ENCODE results near the gene CCR6. TPM values are rescaled to one million over a fixed set of nuclear protein-coding genes. Genes with fewer than 3 reads are reported as not detected.

CCR6 gene
- total RNA-seq, 1 donor from 2014 or later, result not detected

- H3K36me3 Mint-ChIP-seq (ENCODE audit: low read depth), result no peaks in the 10 kb centered on the region
- no peaks in the 10 kb centered on the region for H3K9me3 Mint-ChIP-seq
- peaks cover 31% of the 10 kb centered on the region for H3K4me1 Mint-ChIP-seq
- H3K27ac Mint-ChIP-seq, result no peak overlapping the region
- no peaks in the 10 kb centered on the region for H3K27me3 Mint-ChIP-seq
- no peak for DNase-seq
- peak overlapping the region; percentile 26 for H3K4me3 Mint-ChIP-seq
- intact Hi-C loops (cut with micrococcal nuclease), result no loop called here
Observed at GRCh38 chr6:167093406-167093921, 29.4 kb upstream of the CCR6 start.

DNA sequence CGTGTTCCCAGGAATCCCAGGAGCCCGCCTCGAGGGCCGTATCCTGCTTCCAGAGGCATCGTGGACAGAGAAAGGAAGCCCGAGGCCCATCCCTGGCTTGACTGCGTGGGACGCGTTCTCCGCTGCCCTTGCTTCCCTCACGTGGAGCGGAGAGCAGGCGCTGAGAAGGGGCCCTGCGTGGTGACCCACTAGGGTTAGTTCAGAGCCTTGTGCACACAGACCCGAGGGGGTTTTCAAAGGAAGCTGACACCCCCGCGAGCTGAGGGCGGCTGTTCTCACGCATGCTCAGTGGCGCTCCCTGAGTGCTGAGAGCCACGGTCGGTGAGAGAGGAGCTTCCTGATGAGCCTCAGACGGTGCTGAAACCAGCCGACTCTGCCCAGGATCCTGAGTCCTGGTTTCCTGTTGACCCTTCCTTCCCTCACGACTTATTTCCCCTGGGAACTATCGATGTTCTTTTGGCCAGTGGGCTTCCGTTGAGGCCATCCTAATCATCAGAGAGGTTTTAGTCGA lies 28.9 kb upstream of the CCR6 start:
- no peaks in the 10 kb centered on the region for H3K36me3 Mint-ChIP-seq (ENCODE audit: low read depth)
- no peaks in the 10 kb centered on the region for H3K9me3 Mint-ChIP-seq
- intact Hi-C loops (cut with micrococcal nuclease), result no loop called here
- peak; percentile 74 for DNase-seq
- H3K4me1 Mint-ChIP-seq, result peaks cover 35% of the 10 kb centered on the region
- H3K4me3 Mint-ChIP-seq, result peak overlapping the region; percentile 26
- H3K27ac Mint-ChIP-seq, result peak overlapping the region; percentile 21
- no peaks in the 10 kb centered on the region for H3K27me3 Mint-ChIP-seq

- H3K27ac Mint-ChIP-seq, result peak overlapping the region; percentile 21
- no peaks in the 10 kb centered on the region for H3K36me3 Mint-ChIP-seq (ENCODE audit: low read depth)
- H3K4me3 Mint-ChIP-seq, result no peak overlapping the region
- peaks cover 36% of the 10 kb centered on the region for H3K4me1 Mint-ChIP-seq
- H3K9me3 Mint-ChIP-seq, result no peaks in the 10 kb centered on the region
- intact Hi-C loops (cut with micrococcal nuclease), result no loop called here
- no peaks in the 10 kb centered on the region for H3K27me3 Mint-ChIP-seq
- no peak for DNase-seq
Observed at GRCh38 chr6:167094436-167094819, 28.5 kb upstream of the CCR6 start.

DNA sequence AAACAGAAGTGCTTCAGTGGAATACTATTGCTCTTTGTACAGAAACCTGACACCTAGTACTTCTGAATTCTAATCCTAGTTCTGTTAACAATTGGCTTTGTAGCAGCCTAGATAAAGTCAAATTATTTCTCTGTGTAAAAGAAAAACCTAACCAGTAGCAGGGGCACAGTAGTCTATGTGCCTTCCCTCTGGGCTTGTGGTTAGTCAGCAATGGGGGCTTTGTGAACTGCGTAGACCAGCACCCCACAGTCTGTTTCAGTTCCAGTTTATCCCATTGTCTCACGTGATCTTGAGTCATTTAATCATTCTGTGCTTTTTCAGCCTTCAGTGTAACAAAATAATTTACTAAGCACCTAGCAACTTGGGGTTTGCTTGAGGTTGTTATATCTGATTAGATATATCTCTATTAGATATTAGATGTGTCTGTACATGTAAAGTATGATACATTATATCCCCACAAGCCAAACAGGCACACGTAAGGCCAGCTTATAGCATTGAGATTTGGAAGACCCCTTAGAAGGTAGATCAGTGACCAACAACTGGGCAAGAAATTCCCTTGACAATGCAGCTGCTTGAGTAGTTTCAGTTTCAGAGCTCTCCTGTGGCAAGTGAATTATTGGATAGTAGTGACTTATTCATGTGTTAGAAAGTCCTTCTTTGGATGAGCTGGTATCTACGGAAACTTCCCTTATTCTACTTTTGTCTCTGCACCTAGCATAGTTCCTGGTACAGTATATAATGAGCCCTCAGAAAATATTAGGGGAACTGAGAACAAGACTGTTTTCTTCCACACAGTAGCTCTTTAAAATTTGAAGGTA lies 27.9 kb upstream of the CCR6 start:
- Mint-ChIP-seq H3K9me3 (no peaks in the 10 kb centered on the region), H3K4me3 (no peak overlapping the region), H3K27ac (no peak overlapping the region), H3K36me3 (ENCODE audit: low read depth) (no peaks in the 10 kb centered on the region), H3K4me1 (peaks cover 36% of the 10 kb centered on the region), H3K27me3 (no peaks in the 10 kb centered on the region)
- DNase-seq, result no peak
- intact Hi-C loops (cut with micrococcal nuclease), result no loop called here

- H3K36me3 Mint-ChIP-seq (ENCODE audit: low read depth), result no peaks in the 10 kb centered on the region
- peaks cover 29% of the 10 kb centered on the region for H3K4me1 Mint-ChIP-seq
- H3K9me3 Mint-ChIP-seq, result no peaks in the 10 kb centered on the region
- intact Hi-C loops (cut with micrococcal nuclease), result no loop called here
- no peak overlapping the region for H3K4me3 Mint-ChIP-seq
- no peaks in the 10 kb centered on the region for H3K27me3 Mint-ChIP-seq
- H3K27ac Mint-ChIP-seq, result no peak overlapping the region
- DNase-seq, result no peak
Observed at GRCh38 chr6:167095888-167096287, 27.0 kb upstream of the CCR6 start.

DNA sequence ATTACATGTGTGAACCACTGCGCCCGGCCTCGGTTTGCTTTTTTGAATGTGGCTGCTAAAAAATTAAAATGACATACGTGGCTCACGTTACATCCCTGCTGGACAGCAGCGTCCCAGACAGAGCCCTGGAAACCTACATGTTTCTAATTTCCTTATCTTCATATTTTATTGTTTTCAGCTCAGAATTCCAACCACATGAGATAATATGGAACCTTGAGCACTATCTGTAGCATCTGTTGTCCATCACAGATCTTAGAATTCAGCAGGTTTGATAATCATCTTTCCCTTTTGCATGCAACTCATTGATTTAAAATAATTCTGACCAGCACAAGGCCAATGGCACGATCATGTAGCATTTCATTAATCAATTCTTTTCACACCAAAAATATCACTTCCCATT lies 25.9 kb upstream of the CCR6 start:
- Mint-ChIP-seq H3K27me3 (peaks cover 1% of the 10 kb centered on the region), H3K4me3 (no peak overlapping the region), H3K27ac (no peak overlapping the region), H3K9me3 (no peaks in the 10 kb centered on the region), H3K4me1 (peaks cover 18% of the 10 kb centered on the region), H3K36me3 (ENCODE audit: low read depth) (no peaks in the 10 kb centered on the region)
- no peak for DNase-seq
- intact Hi-C loops (cut with micrococcal nuclease), result no loop called here

- Mint-ChIP-seq H3K9me3 (no peaks in the 10 kb centered on the region), H3K27me3 (peaks cover 1% of the 10 kb centered on the region), H3K27ac (no peak overlapping the region), H3K36me3 (ENCODE audit: low read depth) (no peaks in the 10 kb centered on the region), H3K4me1 (peaks cover 14% of the 10 kb centered on the region), H3K4me3 (no peak overlapping the region)
- DNase-seq, result no peak
- intact Hi-C loops (cut with micrococcal nuclease), result no loop called here
Observed at GRCh38 chr6:167097770-167098169, 25.1 kb upstream of the CCR6 start.

- no peak overlapping the region for H3K27ac Mint-ChIP-seq
- no peak for DNase-seq
- peaks cover 17% of the 10 kb centered on the region for H3K4me1 Mint-ChIP-seq
- H3K9me3 Mint-ChIP-seq, result no peaks in the 10 kb centered on the region
- no peak overlapping the region for H3K4me3 Mint-ChIP-seq
- H3K36me3 Mint-ChIP-seq (ENCODE audit: low read depth), result no peaks in the 10 kb centered on the region
- intact Hi-C loops (cut with micrococcal nuclease), result no loop called here
- peaks cover 1% of the 10 kb centered on the region for H3K27me3 Mint-ChIP-seq
Observed at GRCh38 chr6:167098825-167099225, 24.1 kb upstream of the CCR6 start.

- Mint-ChIP-seq H3K36me3 (ENCODE audit: low read depth) (no peaks in the 10 kb centered on the region), H3K27me3 (peaks cover 1% of the 10 kb centered on the region), H3K4me1 (peaks cover 13% of the 10 kb centered on the region), H3K4me3 (no peak overlapping the region), H3K9me3 (no peaks in the 10 kb centered on the region), H3K27ac (no peak overlapping the region)
- no peak for DNase-seq
- intact Hi-C loops (cut with micrococcal nuclease), result no loop called here
Observed at GRCh38 chr6:167099707-167100106, 23.2 kb upstream of the CCR6 start.

DNA sequence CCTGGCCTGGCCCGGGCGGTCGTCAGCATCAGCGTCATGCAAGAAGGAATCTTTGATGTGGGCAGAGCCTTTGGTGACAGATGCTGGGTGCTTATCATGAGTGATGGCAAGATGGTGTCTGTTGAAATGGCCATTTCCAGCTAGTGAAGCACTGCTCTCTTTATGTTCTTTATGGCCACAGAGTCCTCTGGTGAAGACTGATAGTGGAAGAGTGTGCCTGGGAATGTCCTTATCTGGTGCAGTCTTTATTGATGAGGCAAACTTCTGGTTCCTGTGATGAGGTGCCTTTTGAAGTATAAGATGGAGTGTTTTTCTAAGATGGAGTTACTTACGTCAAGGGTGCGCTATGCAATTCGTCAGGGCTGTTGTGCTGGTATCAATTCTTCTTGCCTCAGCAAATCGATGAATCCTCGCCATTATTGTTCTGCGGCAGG lies 22.6 kb upstream of the CCR6 start:
- intact Hi-C loops (cut with micrococcal nuclease), result no loop called here

DNA sequence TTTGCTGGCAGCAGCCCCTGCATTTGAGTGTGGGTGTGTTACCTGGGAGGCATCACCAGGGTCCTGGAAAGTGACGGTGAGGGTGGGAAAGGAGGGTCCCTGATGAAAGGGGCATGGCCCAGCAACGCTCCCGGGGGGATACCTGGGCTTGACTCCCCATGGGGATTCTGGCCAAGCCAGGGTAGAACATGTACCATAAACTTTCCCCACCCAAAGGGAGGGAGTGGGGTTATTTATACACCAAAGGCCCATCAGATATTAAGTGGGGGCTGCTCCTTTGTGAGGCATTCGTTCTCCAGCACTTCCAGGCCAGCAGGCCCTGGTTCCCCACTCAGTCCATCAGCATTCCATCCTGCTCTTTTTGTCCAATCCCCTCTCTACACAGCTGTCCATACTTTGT lies 20.6 kb upstream of the CCR6 start:
- DNase-seq, result no peak
- Mint-ChIP-seq H3K4me1 (peaks cover 13% of the 10 kb centered on the region), H3K4me3 (no peak overlapping the region), H3K27ac (no peak overlapping the region), H3K36me3 (ENCODE audit: low read depth) (no peaks in the 10 kb centered on the region), H3K9me3 (no peaks in the 10 kb centered on the region), H3K27me3 (peaks cover 3% of the 10 kb centered on the region)
- intact Hi-C loops (cut with micrococcal nuclease), result no loop called here

More for the DNA sequence above, 22.6 kb upstream of the CCR6 start:
- Mint-ChIP-seq H3K27ac (no peak overlapping the region), H3K4me3 (no peak overlapping the region), H3K9me3 (no peaks in the 10 kb centered on the region), H3K4me1 (peaks cover 13% of the 10 kb centered on the region), H3K27me3 (peaks cover 1% of the 10 kb centered on the region), H3K36me3 (ENCODE audit: low read depth) (no peaks in the 10 kb centered on the region)
- no peak for DNase-seq

DNA sequence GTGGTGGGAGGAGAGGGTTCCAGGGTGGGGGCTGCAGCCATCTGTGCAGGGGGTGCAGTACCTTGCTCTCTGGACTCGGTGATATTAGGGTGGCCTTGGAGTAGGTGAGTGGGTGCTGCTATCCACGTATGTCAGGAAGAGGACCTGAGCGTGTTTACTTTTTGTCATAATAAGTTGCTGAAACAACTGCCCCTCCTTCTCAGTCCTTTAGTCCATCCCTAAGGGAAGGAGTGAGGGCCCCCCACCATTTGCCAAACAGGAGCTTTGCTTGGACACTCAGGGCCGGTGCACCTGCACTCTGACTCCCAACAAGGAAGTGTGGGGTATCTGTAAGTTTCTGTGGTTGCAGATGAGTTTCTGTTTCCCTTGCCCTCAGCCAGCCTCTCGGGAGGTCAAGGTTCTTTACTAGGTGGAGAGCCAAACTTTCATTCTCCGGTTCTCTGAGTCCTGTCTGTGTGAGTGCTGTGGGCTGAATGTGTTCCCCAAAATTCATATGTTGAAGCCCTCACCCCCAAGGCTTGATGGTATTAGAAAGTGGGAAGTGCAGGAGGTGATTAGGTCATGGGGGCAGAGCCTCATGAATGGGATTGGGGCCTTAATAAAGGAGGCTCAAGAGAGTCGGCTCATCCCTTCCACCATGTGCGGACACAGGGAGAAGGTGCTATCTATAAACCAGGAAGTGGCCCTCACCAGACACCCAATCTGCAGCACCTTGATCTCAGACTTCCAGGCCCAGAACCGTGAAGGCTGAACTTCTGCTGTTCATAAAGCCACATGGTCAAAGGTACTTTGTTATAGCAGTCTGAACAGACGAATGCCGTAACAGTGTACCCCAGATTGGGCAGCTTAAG lies 19.6 kb upstream of the CCR6 start:
- no peak for DNase-seq
- H3K27me3 Mint-ChIP-seq, result peaks cover 6% of the 10 kb centered on the region
- H3K27ac Mint-ChIP-seq, result no peak overlapping the region
- intact Hi-C loops (cut with micrococcal nuclease), result no loop called here
- H3K4me1 Mint-ChIP-seq, result peaks cover 13% of the 10 kb centered on the region
- H3K4me3 Mint-ChIP-seq, result no peak overlapping the region
- H3K36me3 Mint-ChIP-seq (ENCODE audit: low read depth), result no peaks in the 10 kb centered on the region
- H3K9me3 Mint-ChIP-seq, result no peaks in the 10 kb centered on the region

GRCh38 chr6:167104388-167104787 lies 18.5 kb upstream of the CCR6 start:
- intact Hi-C loops (cut with micrococcal nuclease), result no loop called here
- H3K36me3 Mint-ChIP-seq (ENCODE audit: low read depth), result no peaks in the 10 kb centered on the region
- DNase-seq, result no peak
- peaks cover 8% of the 10 kb centered on the region for H3K4me1 Mint-ChIP-seq
- H3K4me3 Mint-ChIP-seq, result no peak overlapping the region
- no peak overlapping the region for H3K27ac Mint-ChIP-seq
- no peaks in the 10 kb centered on the region for H3K9me3 Mint-ChIP-seq
- H3K27me3 Mint-ChIP-seq, result peaks cover 6% of the 10 kb centered on the region

GRCh38 chr6:167105060-167105459 lies 17.8 kb upstream of the CCR6 start:
- intact Hi-C loops (cut with micrococcal nuclease), result no loop called here
- no peak overlapping the region for H3K27ac Mint-ChIP-seq
- peaks cover 8% of the 10 kb centered on the region for H3K4me1 Mint-ChIP-seq
- no peak for DNase-seq
- no peak overlapping the region for H3K4me3 Mint-ChIP-seq
- no peaks in the 10 kb centered on the region for H3K9me3 Mint-ChIP-seq
- H3K36me3 Mint-ChIP-seq (ENCODE audit: low read depth), result no peaks in the 10 kb centered on the region
- H3K27me3 Mint-ChIP-seq, result peaks cover 6% of the 10 kb centered on the region
